Measurements from ENCODE around the gene PIP5K1B.

The PIP5K1B gene

DNA sequence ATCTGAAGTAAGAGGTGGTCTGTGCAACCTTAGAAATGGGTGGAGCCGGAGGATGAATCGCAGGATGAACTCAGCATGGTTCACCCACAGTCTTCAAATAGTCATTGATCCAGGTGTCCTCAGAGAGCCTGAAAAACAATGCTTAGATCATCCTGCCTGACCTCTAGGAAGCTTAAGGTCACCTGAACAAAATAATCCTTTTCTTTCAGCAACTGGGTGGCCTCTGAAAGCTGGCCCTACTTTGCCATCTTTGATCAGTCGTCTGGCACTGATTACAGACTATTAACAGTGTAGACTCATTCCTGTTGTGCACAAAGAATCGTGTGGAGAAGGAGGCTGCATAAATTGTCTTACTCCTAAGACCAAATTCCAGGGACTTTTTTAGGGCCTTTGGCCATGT lies 50.7 kb downstream of the PIP5K1B start:
- no peak for DNase-seq
- in situ Hi-C loops (cut with MboI; ENCODE audit: low pct_unique_long_range_greater_than_20kb, low sequenced_read_pairs) = no loop called here

DNA sequence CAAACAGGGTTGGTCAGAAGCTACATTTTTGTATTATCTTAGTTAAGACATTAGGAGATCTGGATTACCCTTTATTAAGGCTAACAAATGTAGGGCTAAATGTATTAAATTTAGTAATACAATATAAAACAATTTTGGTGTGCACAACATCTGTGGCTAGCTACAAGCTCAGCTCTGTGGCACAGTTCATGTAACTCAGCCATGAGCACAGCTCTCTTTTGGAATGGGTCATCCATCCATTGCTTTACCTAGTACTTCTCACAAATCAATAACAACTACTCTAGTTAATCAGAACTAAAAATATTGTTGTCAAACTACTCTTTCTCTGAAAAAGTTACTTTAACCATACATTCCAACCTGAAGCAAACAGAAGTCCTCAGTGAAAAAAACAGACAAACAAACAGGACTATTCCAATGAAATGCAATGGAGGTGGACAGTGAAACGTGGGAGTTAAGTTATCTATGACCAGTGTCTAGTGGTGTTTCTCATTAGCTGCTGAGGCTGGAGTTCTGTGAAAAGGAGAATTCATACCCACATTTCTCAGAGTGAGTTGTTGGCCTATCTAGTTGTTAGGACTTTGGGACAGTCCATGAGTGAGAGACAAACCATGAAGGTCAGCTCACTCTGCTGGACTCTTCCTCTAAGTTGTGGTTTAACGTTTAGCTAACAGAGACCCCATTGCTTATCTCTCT lies 55.1 kb downstream of the PIP5K1B start:
- in situ Hi-C loops (cut with MboI; ENCODE audit: low pct_unique_long_range_greater_than_20kb, low sequenced_read_pairs) = no loop called here
- DNase-seq = no peak

DNA sequence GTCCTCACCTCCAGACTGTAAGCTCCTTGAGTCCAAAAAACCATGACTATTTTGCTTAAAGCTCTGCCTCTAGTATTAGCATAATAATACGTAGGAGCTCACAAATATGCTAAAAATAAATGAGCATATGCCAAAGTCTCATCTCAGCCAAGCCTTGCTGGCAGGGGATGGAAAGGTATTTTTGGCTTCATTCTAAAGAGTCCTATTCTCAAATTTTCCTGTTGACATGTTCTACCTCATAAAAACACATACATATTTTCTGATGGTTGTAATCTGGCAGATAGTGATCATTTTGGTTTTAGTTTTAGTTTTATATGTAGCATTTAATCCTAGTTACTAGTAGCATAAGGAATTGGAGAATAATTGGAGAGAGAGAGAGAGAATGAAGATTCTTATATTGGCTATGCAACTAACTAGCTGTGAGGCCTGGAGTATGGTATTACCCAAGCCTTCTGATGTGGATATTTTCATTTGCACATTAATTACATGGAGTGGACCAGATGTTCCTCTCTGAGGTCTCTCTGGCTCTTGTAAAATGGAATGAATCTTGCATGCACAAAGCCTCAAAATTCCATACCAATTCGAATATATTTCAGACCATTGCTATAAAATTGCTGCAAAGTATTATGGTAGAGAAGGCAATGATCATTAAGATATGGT lies 55.8 kb downstream of the PIP5K1B start:
- DNase-seq = no peak
- in situ Hi-C loops (cut with MboI; ENCODE audit: low pct_unique_long_range_greater_than_20kb, low sequenced_read_pairs) = no loop called here

DNA sequence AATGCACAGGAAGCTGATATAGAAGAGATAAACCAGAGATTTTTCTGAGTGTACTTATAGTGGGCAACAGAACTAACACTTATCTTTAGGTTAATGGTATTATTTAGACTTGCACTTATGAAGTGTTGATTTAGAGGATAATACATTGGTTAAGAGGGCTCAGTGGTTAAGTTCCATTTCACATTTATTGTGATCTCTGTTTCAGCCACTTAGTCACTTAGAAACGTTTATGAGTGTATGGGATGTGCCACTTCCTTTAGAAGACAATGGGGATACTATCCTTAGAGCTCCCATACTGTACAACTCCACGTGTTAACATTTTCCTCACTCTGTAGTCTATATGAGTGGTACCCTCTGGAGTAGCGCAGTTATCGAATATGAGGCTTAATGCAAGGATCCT lies 57.5 kb downstream of the PIP5K1B start:
- in situ Hi-C loops (cut with MboI; ENCODE audit: low pct_unique_long_range_greater_than_20kb, low sequenced_read_pairs) = no loop called here
- no peak for DNase-seq

DNA sequence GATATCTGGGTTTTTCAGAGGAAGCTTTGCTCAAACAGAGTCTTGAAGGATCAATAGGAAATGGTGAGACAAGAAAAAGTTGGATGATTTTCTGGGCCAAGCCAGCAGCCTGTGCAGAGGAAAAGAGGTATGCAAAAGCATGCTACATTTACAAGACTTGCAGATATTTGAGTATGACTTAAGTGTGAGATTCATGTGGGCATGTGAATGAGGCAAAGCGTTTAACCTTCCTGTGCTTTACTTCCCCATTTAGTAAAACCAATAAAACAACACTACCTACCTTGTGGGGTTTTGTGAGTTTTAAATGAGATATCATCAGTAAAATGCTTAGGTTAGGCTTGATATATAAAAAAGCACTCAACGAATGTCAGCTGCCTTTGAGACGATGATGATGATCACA lies 58.1 kb downstream of the PIP5K1B start:
- in situ Hi-C loops (cut with MboI; ENCODE audit: low pct_unique_long_range_greater_than_20kb, low sequenced_read_pairs) = no loop called here
- no peak for DNase-seq

DNA sequence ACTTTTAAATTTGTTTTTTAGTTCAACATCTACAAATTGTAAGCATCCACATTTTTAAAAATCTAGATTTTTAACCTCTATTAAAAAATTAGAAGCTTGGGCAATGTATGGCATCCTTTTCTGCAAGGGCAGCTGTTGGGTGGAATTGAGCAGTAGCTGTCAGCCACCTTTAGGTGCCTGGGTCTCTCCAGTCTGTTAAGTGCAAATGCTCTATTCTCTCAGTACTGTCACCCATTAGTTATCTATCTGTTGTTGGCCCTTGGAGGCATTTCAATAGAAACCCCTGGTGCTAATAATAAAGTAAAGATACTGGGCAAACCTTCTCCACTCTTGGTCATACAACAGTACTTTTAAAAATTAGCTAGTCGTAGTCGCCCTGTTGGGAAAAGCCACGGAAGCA lies 63.6 kb downstream of the PIP5K1B start:
- in situ Hi-C loops (cut with MboI; ENCODE audit: low pct_unique_long_range_greater_than_20kb, low sequenced_read_pairs) = no loop called here
- DNase-seq = no peak

DNA sequence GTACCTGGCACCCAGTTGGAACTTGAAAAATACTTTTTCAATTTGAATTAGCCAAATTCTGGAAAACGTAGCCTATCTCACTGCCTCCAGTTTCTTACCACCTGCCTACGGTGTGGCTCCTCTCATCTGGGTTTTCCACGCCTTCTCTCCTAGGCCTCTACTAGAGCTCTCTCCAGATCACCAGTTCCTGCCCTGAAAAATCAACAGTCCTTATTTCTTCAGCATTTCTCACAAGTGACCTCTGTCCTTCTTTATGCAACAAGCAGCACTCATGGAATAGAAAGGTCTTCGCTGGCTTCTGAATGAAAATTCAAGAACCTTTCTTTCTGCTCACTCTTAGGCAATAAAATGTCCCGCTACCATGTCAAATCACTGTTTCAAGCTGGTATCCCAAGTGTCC lies 64.8 kb downstream of the PIP5K1B start:
- in situ Hi-C loops (cut with MboI; ENCODE audit: low pct_unique_long_range_greater_than_20kb, low sequenced_read_pairs) = no loop called here
- DNase-seq = no peak

DNA sequence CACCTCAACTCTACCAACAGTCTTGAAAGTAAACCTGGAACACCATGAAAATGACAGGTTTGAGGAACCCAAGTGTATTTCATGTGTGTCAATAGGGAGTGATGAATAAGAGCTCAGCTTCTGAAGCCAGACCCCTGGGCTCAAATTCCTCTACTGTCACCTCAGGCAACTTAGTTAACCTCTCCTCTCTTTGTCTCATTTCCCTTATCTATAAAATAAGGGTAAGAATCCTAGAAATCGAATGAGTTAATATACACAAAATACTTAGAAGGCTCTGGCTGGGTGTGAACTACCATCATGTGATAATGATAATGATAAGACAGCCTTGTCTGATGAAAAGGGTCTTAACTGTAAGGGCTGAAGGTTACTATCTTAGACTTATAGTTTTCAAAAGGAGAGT lies 66.3 kb downstream of the PIP5K1B start:
- in situ Hi-C loops (cut with MboI; ENCODE audit: low pct_unique_long_range_greater_than_20kb, low sequenced_read_pairs) = no loop called here
- no peak for DNase-seq

DNA sequence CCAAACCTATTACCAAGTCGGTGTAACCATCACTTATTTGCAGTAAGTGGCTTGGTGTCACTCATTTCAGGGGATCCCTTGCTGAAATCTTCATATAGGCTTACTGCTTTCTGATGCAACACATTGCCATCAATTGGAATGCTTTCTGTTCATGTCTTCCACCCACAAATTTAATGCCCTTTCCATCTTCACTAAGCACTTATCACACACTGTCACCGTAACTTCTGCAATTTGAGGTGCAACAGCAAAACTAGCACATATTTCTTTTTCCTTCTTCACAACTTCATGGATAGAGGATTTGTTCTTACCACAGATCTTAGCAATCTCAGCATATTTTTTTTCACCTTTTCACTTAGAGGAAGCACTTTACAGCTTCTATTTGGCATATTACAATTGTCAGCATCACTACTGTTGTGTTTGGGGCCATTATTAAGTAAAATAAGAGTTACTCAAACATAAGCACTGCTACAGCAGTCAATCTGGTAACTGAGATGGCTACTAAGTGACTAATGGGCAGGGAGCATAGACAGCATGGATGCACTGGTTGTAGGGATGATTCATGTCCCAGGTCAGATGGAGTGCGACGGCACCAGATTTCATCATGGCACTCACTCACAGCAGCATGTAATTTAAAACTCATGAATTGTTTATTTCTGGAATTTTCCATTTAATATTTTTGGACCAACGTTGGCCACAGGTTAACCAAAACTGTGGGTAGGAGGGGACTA lies 70.1 kb downstream of the PIP5K1B start:
- no peak for DNase-seq
- in situ Hi-C loops (cut with MboI; ENCODE audit: low pct_unique_long_range_greater_than_20kb, low sequenced_read_pairs) = loop anchor here (25.0 kb wide), 3 partner anchors 112 to 237 kb away; partner anchors contain the start of gene PRKACG

DNA sequence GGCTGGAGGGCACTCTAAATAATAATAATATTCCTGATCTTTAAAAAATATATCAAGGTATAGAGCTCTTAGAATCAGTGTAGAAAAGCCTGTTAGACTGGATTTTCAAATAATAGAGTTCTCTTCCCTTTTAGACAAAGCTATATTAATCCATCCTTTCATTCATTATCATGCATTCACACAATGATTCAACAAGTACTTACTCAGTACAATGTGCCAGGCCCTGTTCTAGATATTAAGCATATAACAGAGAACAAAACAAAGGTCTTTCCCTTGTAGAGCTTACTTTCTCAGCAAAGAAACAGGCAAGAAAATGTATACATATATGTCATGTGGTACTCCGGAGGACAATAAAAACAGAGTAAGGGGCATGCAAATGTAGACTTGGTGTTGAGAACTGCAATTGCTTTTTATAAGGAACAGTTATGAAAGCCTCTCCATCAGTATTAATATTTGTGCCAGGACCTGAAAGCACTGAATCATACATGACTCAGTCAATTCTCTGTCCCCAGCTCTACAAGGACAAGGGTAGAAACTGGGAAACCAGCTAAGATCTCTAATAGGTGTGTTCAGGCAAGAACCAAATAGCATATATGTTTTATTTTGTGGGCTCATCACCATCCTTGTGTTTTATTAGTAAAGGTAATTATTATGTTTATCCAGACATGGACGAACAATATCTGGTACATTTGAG lies 72.2 kb downstream of the PIP5K1B start:
- in situ Hi-C loops (cut with MboI; ENCODE audit: low pct_unique_long_range_greater_than_20kb, low sequenced_read_pairs) = loop anchor here (25.0 kb wide), 3 partner anchors 110 to 235 kb away; partner anchors contain the start of gene PRKACG

DNA sequence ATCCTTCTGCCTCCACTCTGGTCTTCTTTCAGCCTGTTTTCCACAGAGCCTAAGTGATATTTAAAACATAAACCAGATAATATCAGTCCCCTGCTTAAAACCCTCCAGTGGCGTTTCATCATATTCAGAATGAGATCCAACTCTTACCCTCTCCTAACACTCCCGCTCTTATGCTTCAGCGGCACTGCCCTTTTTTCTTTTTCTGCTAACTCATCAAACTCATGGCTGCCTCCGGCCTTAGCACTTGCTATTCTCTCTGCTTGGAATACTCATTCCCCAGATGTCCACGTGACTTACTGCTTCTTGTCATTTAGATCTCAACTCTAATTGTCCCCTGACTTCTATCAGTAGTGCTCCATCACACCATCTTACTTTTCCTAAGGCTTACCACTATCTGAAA lies 73.6 kb downstream of the PIP5K1B start:
- no peak for DNase-seq
- in situ Hi-C loops (cut with MboI; ENCODE audit: low pct_unique_long_range_greater_than_20kb, low sequenced_read_pairs) = loop anchor here (25.0 kb wide), 3 partner anchors 109 to 234 kb away; partner anchors contain the start of gene PRKACG

More for the DNA sequence above, 72.2 kb downstream of the PIP5K1B start:
- no peak for DNase-seq

DNA sequence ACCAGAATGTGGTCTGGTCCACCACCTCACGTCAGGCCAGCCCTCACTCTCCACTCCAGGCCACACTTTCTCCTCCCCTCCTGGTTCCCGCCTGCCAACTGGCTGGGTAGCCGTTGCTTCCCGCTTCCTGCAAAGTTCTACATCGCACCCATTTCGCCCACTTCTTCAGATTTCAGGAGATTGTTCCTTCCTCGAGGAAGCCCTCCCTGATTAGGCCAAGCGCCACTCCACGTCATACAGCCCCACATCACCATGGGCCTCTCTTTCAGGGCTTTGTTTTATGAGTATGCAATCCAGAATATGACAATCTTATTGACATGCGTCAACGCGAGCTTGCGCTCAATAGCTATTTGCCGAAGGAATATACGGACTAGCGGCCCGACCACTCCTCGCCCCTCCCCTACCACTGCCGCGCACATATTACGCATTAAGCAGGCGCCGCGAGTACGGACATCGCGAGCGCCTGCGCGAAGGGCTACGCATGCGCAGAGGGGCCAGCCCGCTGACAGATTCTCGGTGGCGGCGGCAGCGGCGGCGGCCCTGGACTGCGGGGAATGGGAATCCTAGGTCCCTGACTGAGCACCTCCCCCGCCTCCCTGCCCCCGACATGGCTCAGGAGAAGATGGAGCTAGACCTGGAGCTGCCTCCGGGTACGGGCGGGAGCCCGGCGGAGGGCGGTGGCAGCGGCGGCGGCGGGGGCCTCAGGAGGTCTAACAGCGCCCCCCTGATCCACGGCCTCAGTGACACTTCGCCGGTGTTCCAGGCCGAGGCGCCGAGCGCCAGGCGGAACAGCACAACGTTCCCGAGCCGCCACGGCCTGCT lies 74.7 kb downstream of the PIP5K1B start:
- in situ Hi-C loops (cut with MboI; ENCODE audit: low pct_unique_long_range_greater_than_20kb, low sequenced_read_pairs) = loop anchor here (25.0 kb wide), 3 partner anchors 108 to 233 kb away; partner anchors contain the start of gene PRKACG
- peak; percentile 92 for DNase-seq

DNA sequence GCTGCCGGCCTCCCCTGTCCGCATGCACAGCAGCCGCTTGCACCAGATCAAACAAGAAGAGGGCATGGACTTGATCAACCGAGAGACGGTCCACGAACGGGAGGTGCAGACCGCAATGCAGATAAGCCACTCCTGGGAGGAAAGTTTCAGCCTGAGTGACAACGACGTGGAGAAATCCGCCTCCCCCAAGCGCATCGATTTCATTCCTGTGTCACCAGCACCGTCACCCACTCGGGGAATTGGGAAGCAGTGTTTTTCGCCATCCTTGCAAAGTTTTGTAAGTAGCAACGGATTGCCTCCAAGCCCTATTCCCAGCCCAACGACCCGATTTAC lies 75.3 kb downstream of the PIP5K1B start:
- DNase-seq = no peak
- in situ Hi-C loops (cut with MboI; ENCODE audit: low pct_unique_long_range_greater_than_20kb, low sequenced_read_pairs) = loop anchor here (25.0 kb wide), 3 partner anchors 107 to 232 kb away; partner anchors contain the start of gene PRKACG

DNA sequence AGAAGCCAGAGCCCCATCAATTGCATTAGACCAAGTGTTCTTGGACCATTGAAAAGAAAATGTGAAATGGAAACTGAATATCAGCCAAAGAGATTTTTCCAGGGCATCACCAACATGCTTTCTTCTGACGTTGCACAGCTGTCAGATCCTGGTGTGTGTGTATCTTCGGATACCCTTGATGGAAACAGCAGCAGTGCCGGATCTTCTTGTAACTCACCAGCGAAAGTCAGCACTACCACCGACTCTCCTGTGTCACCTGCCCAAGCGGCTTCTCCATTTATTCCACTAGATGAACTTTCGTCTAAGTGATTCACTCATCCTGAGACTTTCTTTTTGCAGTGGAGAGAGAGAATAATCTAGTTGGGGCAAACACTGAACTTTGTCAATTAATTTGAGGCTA lies 75.7 kb downstream of the PIP5K1B start:
- DNase-seq = peak; percentile 26

DNA sequence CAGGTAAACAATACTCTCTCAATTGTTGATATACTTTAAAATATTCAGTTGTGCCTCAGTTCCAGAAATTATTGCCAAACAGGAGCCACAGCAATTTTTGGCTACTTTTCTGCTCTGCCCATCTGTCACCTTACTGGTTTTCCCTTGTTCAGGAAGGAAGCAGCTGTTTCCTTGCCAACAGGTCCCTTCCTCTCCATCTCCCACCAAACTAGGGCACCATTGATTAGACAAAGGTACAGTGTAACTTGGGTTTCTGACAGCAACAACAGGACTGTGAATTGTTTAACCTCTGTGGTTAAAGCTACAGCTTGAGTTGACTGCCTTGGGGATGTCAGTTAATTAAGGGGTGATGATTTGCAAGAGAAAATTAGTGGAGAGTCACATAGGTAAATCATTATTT lies 76.9 kb downstream of the PIP5K1B start:
- peak; percentile 21 for DNase-seq
- in situ Hi-C loops (cut with MboI; ENCODE audit: low pct_unique_long_range_greater_than_20kb, low sequenced_read_pairs) = loop anchor here (25.0 kb wide), 3 partner anchors 105 to 230 kb away; partner anchors contain the start of gene PRKACG

More for the DNA sequence above, 75.7 kb downstream of the PIP5K1B start:
- in situ Hi-C loops (cut with MboI; ENCODE audit: low pct_unique_long_range_greater_than_20kb, low sequenced_read_pairs) = loop anchor here (25.0 kb wide), 3 partner anchors 107 to 232 kb away; partner anchors contain the start of gene PRKACG

DNA sequence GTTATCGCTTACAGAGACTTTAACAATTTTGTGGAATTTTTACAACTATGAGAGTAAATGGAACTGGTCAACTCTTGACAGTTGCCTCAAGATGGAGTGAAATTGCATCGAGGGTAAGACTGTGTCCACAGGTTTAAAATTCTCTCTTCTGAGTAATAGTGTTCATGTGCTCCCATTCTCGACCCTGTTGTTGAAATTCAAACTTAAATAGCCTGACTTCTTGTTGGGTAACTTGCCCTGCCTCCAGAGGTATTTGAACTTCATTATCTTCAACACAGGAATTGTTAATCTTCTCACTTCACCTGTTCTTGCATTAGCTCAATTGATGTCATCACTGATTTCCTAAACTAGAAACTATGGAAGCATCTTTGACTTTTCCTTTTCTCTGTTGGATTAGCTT lies 77.5 kb downstream of the PIP5K1B start:
- in situ Hi-C loops (cut with MboI; ENCODE audit: low pct_unique_long_range_greater_than_20kb, low sequenced_read_pairs) = loop anchor here (25.0 kb wide), 3 partner anchors 105 to 230 kb away; partner anchors contain the start of gene PRKACG
- DNase-seq = no peak

DNA sequence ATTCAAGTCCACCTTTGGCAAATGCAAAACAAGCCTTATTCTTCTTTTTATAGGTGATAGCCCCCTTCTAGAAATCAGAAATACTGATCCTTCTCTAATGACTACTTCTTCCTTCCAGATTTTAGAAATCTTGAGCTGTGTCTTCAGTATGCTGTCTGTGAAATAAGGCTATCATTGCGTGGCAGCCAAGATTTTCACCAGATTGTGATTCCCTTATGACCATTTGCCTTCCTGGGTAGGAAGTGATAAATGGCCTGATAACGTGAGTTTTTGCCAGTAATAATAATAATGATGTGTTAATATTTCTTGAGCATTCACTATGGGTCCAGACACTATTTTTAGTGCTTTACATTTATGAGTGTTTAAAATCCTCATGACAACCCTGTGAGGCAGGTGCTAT lies 80.9 kb downstream of the PIP5K1B start:
- no peak for DNase-seq
- in situ Hi-C loops (cut with MboI; ENCODE audit: low pct_unique_long_range_greater_than_20kb, low sequenced_read_pairs) = loop anchor here (25.0 kb wide), 3 partner anchors 101 to 226 kb away; partner anchors contain the start of gene PRKACG

DNA sequence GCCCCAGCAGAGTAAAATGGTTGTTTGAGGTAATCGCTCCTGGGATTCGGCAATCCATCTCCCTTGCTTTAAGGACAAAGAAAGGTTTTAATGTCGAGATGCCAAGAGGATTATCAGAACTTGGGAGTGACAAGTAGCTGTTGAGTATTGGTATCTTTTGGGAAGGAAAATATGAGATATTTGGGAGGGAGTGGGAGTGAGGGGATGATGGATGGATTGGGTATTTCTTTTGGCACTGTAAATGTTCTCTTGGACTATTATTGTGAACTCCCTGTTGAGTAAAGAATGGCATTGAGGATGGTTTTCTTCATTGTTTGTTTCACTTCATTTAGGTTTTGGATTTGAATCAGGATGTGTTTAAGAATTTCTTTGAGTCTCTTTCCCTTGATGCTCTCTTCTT lies 86.1 kb downstream of the PIP5K1B start:
- in situ Hi-C loops (cut with MboI; ENCODE audit: low pct_unique_long_range_greater_than_20kb, low sequenced_read_pairs) = loop anchor here (25.0 kb wide), 3 partner anchors 96 to 221 kb away; partner anchors contain the start of gene PRKACG

More for the DNA sequence above, 86.1 kb downstream of the PIP5K1B start:
- DNase-seq = no peak
